ENCODE results near the gene CERCAM. TPM values are rescaled to one million over a fixed set of nuclear protein-coding genes. Genes with fewer than 3 reads are reported as not detected.

CERCAM gene
- total RNA-seq, 1 donor from 2014 or later = 105 TPM

GRCh38 chr9:128385496-128386460 lies 34.9 kb upstream of the CERCAM start:
- H3K36me3 ChIP-seq (ENCODE audit: control insufficient read depth, insufficient read depth, low read length) = peaks cover 2% of the 10 kb centered on the region
- H3K27me3 ChIP-seq (ENCODE audit: control insufficient read depth, insufficient read depth, low read length) = peaks cover 2% of the 10 kb centered on the region
- no peak overlapping the region for H3K4me3 ChIP-seq (ENCODE audit: low read depth, low read length)
- DNase-seq (ENCODE audit: low read depth) = no peak
- TF ChIP-seq, protein P1, sequence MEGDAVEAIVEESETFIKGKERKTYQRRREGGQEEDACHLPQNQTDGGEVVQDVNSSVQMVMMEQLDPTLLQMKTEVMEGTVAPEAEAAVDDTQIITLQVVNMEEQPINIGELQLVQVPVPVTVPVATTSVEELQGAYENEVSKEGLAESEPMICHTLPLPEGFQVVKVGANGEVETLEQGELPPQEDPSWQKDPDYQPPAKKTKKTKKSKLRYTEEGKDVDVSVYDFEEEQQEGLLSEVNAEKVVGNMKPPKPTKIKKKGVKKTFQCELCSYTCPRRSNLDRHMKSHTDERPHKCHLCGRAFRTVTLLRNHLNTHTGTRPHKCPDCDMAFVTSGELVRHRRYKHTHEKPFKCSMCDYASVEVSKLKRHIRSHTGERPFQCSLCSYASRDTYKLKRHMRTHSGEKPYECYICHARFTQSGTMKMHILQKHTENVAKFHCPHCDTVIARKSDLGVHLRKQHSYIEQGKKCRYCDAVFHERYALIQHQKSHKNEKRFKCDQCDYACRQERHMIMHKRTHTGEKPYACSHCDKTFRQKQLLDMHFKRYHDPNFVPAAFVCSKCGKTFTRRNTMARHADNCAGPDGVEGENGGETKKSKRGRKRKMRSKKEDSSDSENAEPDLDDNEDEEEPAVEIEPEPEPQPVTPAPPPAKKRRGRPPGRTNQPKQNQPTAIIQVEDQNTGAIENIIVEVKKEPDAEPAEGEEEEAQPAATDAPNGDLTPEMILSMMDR (IDR thresholded peaks at IDR 0.05; ENCODE audit: insufficient read depth, low read length, poor library complexity, severe bottlenecking) = no peak

DNA sequence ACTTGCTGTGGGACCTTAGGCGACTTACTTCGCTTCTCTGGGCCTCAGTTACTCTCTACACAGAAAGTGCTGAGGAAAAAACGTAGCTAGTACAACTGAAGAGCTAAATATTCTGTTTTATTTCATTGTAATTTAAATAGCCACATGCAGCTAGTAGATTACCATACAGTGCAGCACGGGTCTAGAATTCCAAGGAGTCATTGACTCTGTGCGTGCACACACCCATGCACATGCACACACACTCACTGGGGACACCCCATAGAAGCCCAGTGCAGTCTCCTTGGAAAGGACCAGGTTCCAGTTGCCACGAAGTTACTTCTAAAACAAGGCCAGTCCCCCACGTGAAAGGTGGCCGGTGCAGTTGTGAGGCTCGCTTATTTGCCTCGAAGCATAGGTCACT lies 32.5 kb upstream of the CERCAM start:
- TF ChIP-seq, protein P1 (IDR thresholded peaks at IDR 0.05; ENCODE audit: insufficient read depth, low read length, poor library complexity, severe bottlenecking) = no peak
- Histone ChIP-seq H3K36me3 (ENCODE audit: control insufficient read depth, insufficient read depth, low read length) (peaks cover 2% of the 10 kb centered on the region), H3K4me3 (ENCODE audit: low read depth, low read length) (no peak overlapping the region), H3K27me3 (ENCODE audit: control insufficient read depth, insufficient read depth, low read length) (peaks cover 23% of the 10 kb centered on the region)
- no peak for DNase-seq (ENCODE audit: low read depth)

GRCh38 chr9:128389395-128390149 lies 31.1 kb upstream of the CERCAM start:
- Histone ChIP-seq H3K27me3 (ENCODE audit: control insufficient read depth, insufficient read depth, low read length) (peaks cover 36% of the 10 kb centered on the region), H3K36me3 (ENCODE audit: control insufficient read depth, insufficient read depth, low read length) (peaks cover 2% of the 10 kb centered on the region), H3K4me3 (ENCODE audit: low read depth, low read length) (no peak overlapping the region)
- DNase-seq (ENCODE audit: low read depth) = no peak
- TF ChIP-seq, protein P1 (IDR thresholded peaks at IDR 0.05; ENCODE audit: insufficient read depth, low read length, poor library complexity, severe bottlenecking) = no peak

- H3K27me3 ChIP-seq (ENCODE audit: control insufficient read depth, insufficient read depth, low read length) = peaks cover 41% of the 10 kb centered on the region
- H3K36me3 ChIP-seq (ENCODE audit: control insufficient read depth, insufficient read depth, low read length) = peaks cover 2% of the 10 kb centered on the region
- no peak overlapping the region for H3K4me3 ChIP-seq (ENCODE audit: low read depth, low read length)
- DNase-seq (ENCODE audit: low read depth) = no peak
- TF ChIP-seq, protein P1 (IDR thresholded peaks at IDR 0.05; ENCODE audit: insufficient read depth, low read length, poor library complexity, severe bottlenecking) = no peak
Measured at GRCh38 chr9:128390150-128390812, 30.4 kb upstream of the CERCAM start.

GRCh38 chr9:128390813-128391711 lies 29.6 kb upstream of the CERCAM start:
- Histone ChIP-seq H3K4me3 (ENCODE audit: low read depth, low read length) (no peak overlapping the region), H3K27me3 (ENCODE audit: control insufficient read depth, insufficient read depth, low read length) (peaks cover 42% of the 10 kb centered on the region), H3K36me3 (ENCODE audit: control insufficient read depth, insufficient read depth, low read length) (peaks cover 2% of the 10 kb centered on the region)
- no peak for DNase-seq (ENCODE audit: low read depth)
- TF ChIP-seq, protein P1 (IDR thresholded peaks at IDR 0.05; ENCODE audit: insufficient read depth, low read length, poor library complexity, severe bottlenecking) = no peak

Data from kidney epithelial cell (primary cell).